Parathyroid adenoma (tissue), 2 donors: ENCODE data around the gene SUN1.

Source experiments
- H2AFZ ChIP-seq: fragments of 300-600 bp; sonication (generic); one replicate; pipeline ENCODE4 v1.7.0; 2017; ENCODE audit warnings: antibody characterized with exemption, mild to moderate bottlenecking
- H3K27ac ChIP-seq: fragments of 300-600 bp; sonication (generic); one replicate; pipeline ENCODE4 v1.7.0; 2017
- H3K27me3 ChIP-seq: fragments of 300-600 bp; sonication (generic); one replicate; pipeline ENCODE4 v1.7.0; 2017; ENCODE audit warnings: low read length; ENCODE audit not compliant: control insufficient read depth, insufficient read depth
- H3K36me3 ChIP-seq: fragments of 300-600 bp; sonication (generic); one replicate; pipeline ENCODE4 v1.7.0; 2017; ENCODE audit warnings: low read length; ENCODE audit not compliant: control insufficient read depth, insufficient read depth
- H3K4me1 ChIP-seq: fragments of 300-600 bp; sonication (generic); one replicate; pipeline ENCODE4 v1.7.0; 2017; ENCODE audit warnings: control low read depth
- H3K4me2 ChIP-seq: fragments of 300-600 bp; sonication (generic); one replicate; pipeline ENCODE4 v1.7.0; 2017; ENCODE audit warnings: low read length
- H3K4me3 ChIP-seq: fragments of 300-600 bp; sonication (generic); one replicate; pipeline ENCODE4 v1.7.0; 2017; ENCODE audit warnings: low read depth, low read length
- H3K79me2 ChIP-seq: fragments of 300-600 bp; sonication (generic); one replicate; pipeline ENCODE4 v1.7.0; 2017; ENCODE audit warnings: control low read depth
- H3K9ac ChIP-seq: fragments of 300-600 bp; sonication (generic); one replicate; pipeline ENCODE4 v1.7.0; 2017; ENCODE audit warnings: mild to moderate bottlenecking
- H3K9me3 ChIP-seq: fragments of 300-600 bp; sonication (generic); one replicate; pipeline ENCODE4 v1.7.0; 2017; ENCODE audit warnings: low read length; ENCODE audit not compliant: control insufficient read depth
- CTCF ChIP-seq: fragments of 300-600 bp; sonication (generic); IDR thresholded peaks from one replicate; pipeline ENCODE4 v1.7.0; 2017; ENCODE audit warnings: antibody characterized with exemption, mild to moderate bottlenecking
- donor health status: primary hyperparathyroidism.

SUN1 gene

GRCh38 chr7:885893-886625 is 53.8 kb downstream of the SUN1 start:
- Histone ChIP-seq H3K4me1 (no peaks in the 10 kb centered on the region), H3K4me3 (no peak overlapping the region), H3K79me2 (peaks cover 73% of the 10 kb centered on the region), H3K9ac (no peak overlapping the region), H3K9me3 (no peaks in the 10 kb centered on the region), H3K4me2 (no peak overlapping the region), H3K36me3 (no peaks in the 10 kb centered on the region), H3K27me3 (no peaks in the 10 kb centered on the region), H3K27ac (no peak overlapping the region), H2AFZ (no peak overlapping the region)
- no peak for TF ChIP-seq CTCF

- no peaks in the 10 kb centered on the region for H3K4me1 ChIP-seq
- no peak for TF ChIP-seq CTCF
- H3K79me2 ChIP-seq = peaks cover 67% of the 10 kb centered on the region
- H3K36me3 ChIP-seq = no peaks in the 10 kb centered on the region
- no peak overlapping the region for H3K9ac ChIP-seq
- no peak overlapping the region for H2AFZ ChIP-seq
- no peaks in the 10 kb centered on the region for H3K27me3 ChIP-seq
- H3K4me2 ChIP-seq = no peak overlapping the region
- no peak overlapping the region for H3K27ac ChIP-seq
- no peaks in the 10 kb centered on the region for H3K9me3 ChIP-seq
- no peak overlapping the region for H3K4me3 ChIP-seq
Measured at GRCh38 chr7:886626-887487, 54.6 kb downstream of the SUN1 start.

- Histone ChIP-seq H3K36me3 (no peaks in the 10 kb centered on the region), H3K79me2 (peaks cover 61% of the 10 kb centered on the region), H3K27me3 (no peaks in the 10 kb centered on the region), H3K4me3 (no peak overlapping the region), H3K4me1 (no peaks in the 10 kb centered on the region), H3K4me2 (no peak overlapping the region), H3K9ac (no peak overlapping the region), H2AFZ (no peak overlapping the region), H3K9me3 (no peaks in the 10 kb centered on the region), H3K27ac (no peak overlapping the region)
- no peak for TF ChIP-seq CTCF
Measured at GRCh38 chr7:887488-887820, 55.2 kb downstream of the SUN1 start.

- Histone ChIP-seq H3K36me3 (no peaks in the 10 kb centered on the region), H2AFZ (no peak overlapping the region), H3K4me3 (no peak overlapping the region), H3K27me3 (no peaks in the 10 kb centered on the region), H3K79me2 (peaks cover 52% of the 10 kb centered on the region), H3K4me2 (no peak overlapping the region), H3K9me3 (no peaks in the 10 kb centered on the region), H3K27ac (no peak overlapping the region), H3K9ac (no peak overlapping the region), H3K4me1 (no peaks in the 10 kb centered on the region)
- no peak for TF ChIP-seq CTCF
Measured at GRCh38 chr7:888081-889024, 56.1 kb downstream of the SUN1 start.
